Neural progenitor cell (in vitro differentiated cells): ENCODE results near the gene BCKDHB. TPM values are rescaled to one million over a fixed set of nuclear protein-coding genes. Genes with fewer than 3 reads are reported as not detected.

Experiments
- DNase-seq: peaks from one replicate; pipeline ENCODE4 v3.0.0-alpha.2; 2016; ENCODE audit warnings: low spot score
- H2AFZ ChIP-seq: fragments of 200-600 bp; sonication (generic); replicated peaks from 2 replicates; pipeline ENCODE4 v1.6.1; 2016; ENCODE audit warnings: antibody characterized with exemption
- H3F3A ChIP-seq: fragments of 200-600 bp; sonication (generic); 2 replicates; pipeline ENCODE4 v1.6.1; 2016; ENCODE audit warnings: antibody characterized with exemption, low read depth
- H3K27ac ChIP-seq: fragments of 200-600 bp; sonication (generic); 2 replicates; pipeline ENCODE4 v1.5.1; 2016; ENCODE audit warnings: mild to moderate bottlenecking
- H3K27me3 ChIP-seq: fragments of 200-600 bp; sonication (generic); 2 replicates; pipeline ENCODE4 v1.6.1; 2016; ENCODE audit warnings: mild to moderate bottlenecking, moderate library complexity
- H3K36me3 ChIP-seq: fragments of 200-600 bp; sonication (generic); 2 replicates; pipeline ENCODE4 v1.5.1; 2016
- H3K4me1 ChIP-seq: fragments of 200-600 bp; sonication (generic); 2 replicates; pipeline ENCODE4 v1.6.1; 2016; ENCODE audit warnings: mixed run types
- H3K4me2 ChIP-seq: fragments of 200-600 bp; sonication (generic); 2 replicates; pipeline ENCODE4 v1.6.1; 2016
- H3K4me3 ChIP-seq: fragments of 200-600 bp; sonication (generic); 2 replicates; pipeline ENCODE4 v1.5.1; 2016
- H3K79me2 ChIP-seq: fragments of 200-600 bp; sonication (generic); 2 replicates; pipeline ENCODE4 v1.6.1; 2016; ENCODE audit warnings: low read depth
- H3K9ac ChIP-seq: fragments of 200-600 bp; sonication (generic); 2 replicates; pipeline ENCODE4 v1.6.1; 2016
- H3K9me3 ChIP-seq: fragments of 200-600 bp; sonication (generic); 2 replicates; pipeline ENCODE4 v1.5.1; 2016; ENCODE audit warnings: low read depth
- H4K20me1 ChIP-seq: fragments of 200-600 bp; sonication (generic); 2 replicates; pipeline ENCODE4 v1.6.1; 2016; ENCODE audit warnings: low read depth
- H3K27ac Mint-ChIP-seq: 3 replicates; pipeline ENCODE4 v1.8.0; 2021; ENCODE audit warnings: mixed read lengths
- H3K27me3 Mint-ChIP-seq: 2 replicates; pipeline ENCODE4 v1.8.0; 2022; ENCODE audit warnings: low read depth, mild to moderate bottlenecking, inconsistent platforms, moderate library complexity, mixed read lengths; ENCODE audit not compliant: insufficient read depth
- H3K36me3 Mint-ChIP-seq: 3 replicates; pipeline ENCODE4 v1.8.0; 2021; ENCODE audit warnings: mixed read lengths
- H3K4me1 Mint-ChIP-seq: 3 replicates; pipeline ENCODE4 v1.8.0; 2021; ENCODE audit warnings: mixed read lengths
- H3K4me3 Mint-ChIP-seq: 3 replicates; pipeline ENCODE4 v1.8.0; 2021; ENCODE audit warnings: mild to moderate bottlenecking, moderate library complexity, mixed read lengths
- H3K9me3 Mint-ChIP-seq: 3 replicates; pipeline ENCODE4 v1.8.0; 2020; ENCODE audit warnings: mixed read lengths
- EZH2 ChIP-seq: fragments of 200-600 bp; sonication (generic); IDR thresholded peaks from 2 replicates; pipeline ENCODE4 v1.6.1; 2017; ENCODE audit warnings: antibody characterized with exemption, mild to moderate bottlenecking, moderate library complexity
- EZH2phosphoT487 ChIP-seq: fragments of 200-600 bp; sonication (generic); IDR thresholded peaks from 2 replicates; pipeline ENCODE4 v1.6.1; 2017; ENCODE audit warnings: antibody characterized with exemption
- total RNA-seq: library from RNA; depleted of rRNA; stranded (reverse); fragments of >200 nt; gene quantifications from 2 replicates; pipeline ENCODE4 v1.2.3, GENCODE V29; 2015; ENCODE audit warnings: low replicate concordance
- TF ChIP-seq, protein P1 (sequence below): fragments of 200-600 bp; sonication (generic); IDR thresholded peaks from 2 replicates; pipeline ENCODE4 v1.5.1; 2017; ENCODE audit warnings: antibody characterized with exemption, mild to moderate bottlenecking

BCKDHB gene
- total RNA-seq, 1 donor from 2014 or later: 48.2 TPM

DNA sequence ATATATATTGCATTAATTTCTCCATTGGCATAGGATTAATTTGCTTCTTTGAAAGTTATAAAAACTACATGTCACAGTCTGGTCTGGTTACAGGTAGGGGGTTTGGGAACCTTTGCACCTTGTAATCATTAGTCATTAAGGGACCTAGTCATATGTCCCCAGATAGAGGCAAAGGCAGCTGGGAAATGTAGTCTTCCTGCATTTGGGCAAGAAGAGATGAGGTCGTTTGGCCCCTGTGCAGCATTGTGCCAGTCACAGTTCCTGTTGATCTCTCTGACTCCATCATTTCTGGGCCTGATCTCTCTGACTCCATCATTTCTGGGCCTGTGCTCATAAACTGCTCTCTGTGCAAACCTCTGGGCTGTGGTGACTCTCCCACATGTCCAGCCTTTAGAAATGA is 73.2 kb downstream of the BCKDHB start:
- Mint-ChIP-seq H3K36me3 (peaks cover 6% of the 10 kb centered on the region), H3K4me3 (no peak overlapping the region), H3K27me3 (no peaks in the 10 kb centered on the region), H3K9me3 (peaks cover 2% of the 10 kb centered on the region), H3K27ac (no peak overlapping the region), H3K4me1 (no peaks in the 10 kb centered on the region)
- Histone ChIP-seq H3K4me1 (no peaks in the 10 kb centered on the region), H3K4me2 (no peak overlapping the region), H3K36me3 (peaks cover 4% of the 10 kb centered on the region), H3K27me3 (no peaks in the 10 kb centered on the region), H3K9ac (no peak overlapping the region), H3K27ac (no peak overlapping the region), H3F3A (no peaks in the 10 kb centered on the region), H2AFZ (no peak overlapping the region), H3K9me3 (no peaks in the 10 kb centered on the region), H4K20me1 (no peaks in the 10 kb centered on the region), H3K79me2 (no peaks in the 10 kb centered on the region), H3K4me3 (no peak overlapping the region)
- no peak for DNase-seq
- TF ChIP-seq EZH2phosphoT487 (no peak), EZH2 (no peak)
- TF ChIP-seq, protein P1, sequence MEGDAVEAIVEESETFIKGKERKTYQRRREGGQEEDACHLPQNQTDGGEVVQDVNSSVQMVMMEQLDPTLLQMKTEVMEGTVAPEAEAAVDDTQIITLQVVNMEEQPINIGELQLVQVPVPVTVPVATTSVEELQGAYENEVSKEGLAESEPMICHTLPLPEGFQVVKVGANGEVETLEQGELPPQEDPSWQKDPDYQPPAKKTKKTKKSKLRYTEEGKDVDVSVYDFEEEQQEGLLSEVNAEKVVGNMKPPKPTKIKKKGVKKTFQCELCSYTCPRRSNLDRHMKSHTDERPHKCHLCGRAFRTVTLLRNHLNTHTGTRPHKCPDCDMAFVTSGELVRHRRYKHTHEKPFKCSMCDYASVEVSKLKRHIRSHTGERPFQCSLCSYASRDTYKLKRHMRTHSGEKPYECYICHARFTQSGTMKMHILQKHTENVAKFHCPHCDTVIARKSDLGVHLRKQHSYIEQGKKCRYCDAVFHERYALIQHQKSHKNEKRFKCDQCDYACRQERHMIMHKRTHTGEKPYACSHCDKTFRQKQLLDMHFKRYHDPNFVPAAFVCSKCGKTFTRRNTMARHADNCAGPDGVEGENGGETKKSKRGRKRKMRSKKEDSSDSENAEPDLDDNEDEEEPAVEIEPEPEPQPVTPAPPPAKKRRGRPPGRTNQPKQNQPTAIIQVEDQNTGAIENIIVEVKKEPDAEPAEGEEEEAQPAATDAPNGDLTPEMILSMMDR: no peak

DNA sequence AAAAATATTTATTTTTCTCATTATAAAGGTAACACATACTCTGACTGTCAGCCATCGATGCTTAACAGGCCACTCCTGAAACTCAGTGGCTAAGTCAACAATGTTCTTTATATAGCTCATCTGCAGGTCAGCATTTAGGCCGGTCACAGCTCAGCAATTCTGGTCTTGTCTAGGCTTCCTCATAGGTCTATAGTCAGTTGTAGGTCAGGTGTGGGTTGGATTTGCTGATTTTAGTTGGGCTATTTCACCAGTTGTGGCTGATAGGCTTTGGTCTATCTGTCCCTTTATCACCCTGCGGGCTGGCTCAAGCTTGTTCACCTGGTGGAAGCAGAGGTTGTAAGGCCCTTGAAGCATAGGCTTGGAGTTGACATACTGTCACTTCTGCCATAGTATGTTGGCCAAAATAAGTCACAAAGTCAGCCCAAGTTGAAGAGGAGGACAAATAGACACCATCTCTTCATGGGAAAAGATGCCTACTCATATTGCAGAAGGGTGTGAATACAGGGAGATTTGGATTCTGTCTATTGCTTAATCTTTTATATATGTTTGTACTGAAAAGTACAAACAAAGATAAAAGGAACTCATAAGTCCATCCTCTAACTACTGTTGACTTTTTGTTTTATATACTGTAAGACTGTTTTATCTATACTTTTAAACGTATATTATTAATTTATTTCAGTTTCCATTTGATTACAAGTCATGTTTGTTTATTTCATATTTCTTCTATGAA is 75.0 kb downstream of the BCKDHB start:
- Histone ChIP-seq H3F3A (no peaks in the 10 kb centered on the region), H2AFZ (no peak overlapping the region), H3K27ac (no peak overlapping the region), H3K36me3 (peaks cover 4% of the 10 kb centered on the region), H3K27me3 (no peaks in the 10 kb centered on the region), H3K4me3 (no peak overlapping the region), H3K4me2 (no peak overlapping the region), H3K4me1 (no peaks in the 10 kb centered on the region), H3K9me3 (no peaks in the 10 kb centered on the region), H3K9ac (no peak overlapping the region), H3K79me2 (no peaks in the 10 kb centered on the region), H4K20me1 (no peaks in the 10 kb centered on the region)
- Mint-ChIP-seq H3K4me1 (no peaks in the 10 kb centered on the region), H3K9me3 (peaks cover 9% of the 10 kb centered on the region), H3K27me3 (no peaks in the 10 kb centered on the region), H3K27ac (no peak overlapping the region), H3K4me3 (no peak overlapping the region), H3K36me3 (peaks cover 13% of the 10 kb centered on the region)
- DNase-seq: no peak
- TF ChIP-seq, protein P1: no peak
- TF ChIP-seq EZH2 (no peak), EZH2phosphoT487 (no peak)

- no peak for DNase-seq
- Histone ChIP-seq H2AFZ (no peak overlapping the region), H3K36me3 (peaks cover 4% of the 10 kb centered on the region), H3K4me2 (no peak overlapping the region), H3K9ac (no peak overlapping the region), H3K4me3 (no peak overlapping the region), H4K20me1 (no peaks in the 10 kb centered on the region), H3K27ac (no peak overlapping the region), H3K4me1 (no peaks in the 10 kb centered on the region), H3K27me3 (no peaks in the 10 kb centered on the region), H3F3A (no peaks in the 10 kb centered on the region), H3K9me3 (no peaks in the 10 kb centered on the region), H3K79me2 (no peaks in the 10 kb centered on the region)
- Mint-ChIP-seq H3K9me3 (peaks cover 9% of the 10 kb centered on the region), H3K27ac (no peak overlapping the region), H3K36me3 (peaks cover 14% of the 10 kb centered on the region), H3K4me3 (no peak overlapping the region), H3K4me1 (no peaks in the 10 kb centered on the region), H3K27me3 (no peaks in the 10 kb centered on the region)
- TF ChIP-seq, protein P1: no peak
- TF ChIP-seq EZH2 (no peak), EZH2phosphoT487 (no peak)
Measured at GRCh38 chr6:80182308-80182707, 75.8 kb downstream of the BCKDHB start.
